ENCODE measurements around the gene IFITM2.
A peak's percentile ranks its signal among the peaks of the same experiment; 100 is the strongest.

Gene IFITM2

DNA sequence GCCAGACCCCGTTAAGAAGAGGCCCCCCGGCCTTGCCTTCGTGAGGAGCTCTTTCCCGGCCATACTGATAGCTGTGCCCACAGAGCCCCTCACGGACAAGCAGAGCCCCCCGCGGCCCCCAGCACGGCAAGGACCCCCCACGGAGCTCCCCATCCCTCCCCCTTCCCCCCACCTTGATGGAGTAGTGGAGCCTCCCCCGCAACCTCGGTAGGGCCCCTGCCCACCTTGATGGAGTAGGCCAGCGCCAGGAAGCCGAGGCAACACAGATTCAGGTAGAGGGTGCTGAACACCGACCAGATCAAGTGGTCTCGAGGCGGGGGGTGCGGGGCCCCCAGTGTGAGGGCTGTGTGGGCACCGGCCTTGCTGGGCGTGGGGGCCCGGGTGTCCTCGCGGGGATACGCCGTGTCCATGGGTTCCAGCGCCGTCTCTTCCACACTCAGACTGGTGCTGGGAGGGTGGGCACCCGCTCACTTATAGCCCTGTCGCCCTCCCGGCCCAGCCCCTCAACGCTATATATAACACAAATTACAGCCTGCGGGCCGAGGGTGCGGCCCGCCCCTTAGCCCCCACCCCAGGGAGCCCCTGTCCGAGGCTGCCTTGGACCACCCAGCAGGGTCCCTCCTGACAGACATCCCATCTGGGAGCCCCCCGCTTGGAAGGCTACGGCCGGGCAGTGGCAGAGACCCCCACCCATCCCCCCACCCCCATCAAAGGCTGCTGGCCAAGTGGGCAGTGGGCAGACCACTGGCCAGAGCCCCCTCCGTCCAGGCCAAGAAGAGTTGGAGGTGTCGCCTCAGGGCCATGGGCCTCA, 8.3 kb upstream of the IFITM2 start, which contains the start of gene IFITM5:
Gene IFITM5, minus strand, starts transcription at position 446 of the 811 bp plus-strand sequence. Its CDS starts 36 bp downstream, at position 410.
- H3K4me3 ChIP-seq (ENCODE audit: low read depth, low read length), result no peak within 1 kb of the TSS

DNA sequence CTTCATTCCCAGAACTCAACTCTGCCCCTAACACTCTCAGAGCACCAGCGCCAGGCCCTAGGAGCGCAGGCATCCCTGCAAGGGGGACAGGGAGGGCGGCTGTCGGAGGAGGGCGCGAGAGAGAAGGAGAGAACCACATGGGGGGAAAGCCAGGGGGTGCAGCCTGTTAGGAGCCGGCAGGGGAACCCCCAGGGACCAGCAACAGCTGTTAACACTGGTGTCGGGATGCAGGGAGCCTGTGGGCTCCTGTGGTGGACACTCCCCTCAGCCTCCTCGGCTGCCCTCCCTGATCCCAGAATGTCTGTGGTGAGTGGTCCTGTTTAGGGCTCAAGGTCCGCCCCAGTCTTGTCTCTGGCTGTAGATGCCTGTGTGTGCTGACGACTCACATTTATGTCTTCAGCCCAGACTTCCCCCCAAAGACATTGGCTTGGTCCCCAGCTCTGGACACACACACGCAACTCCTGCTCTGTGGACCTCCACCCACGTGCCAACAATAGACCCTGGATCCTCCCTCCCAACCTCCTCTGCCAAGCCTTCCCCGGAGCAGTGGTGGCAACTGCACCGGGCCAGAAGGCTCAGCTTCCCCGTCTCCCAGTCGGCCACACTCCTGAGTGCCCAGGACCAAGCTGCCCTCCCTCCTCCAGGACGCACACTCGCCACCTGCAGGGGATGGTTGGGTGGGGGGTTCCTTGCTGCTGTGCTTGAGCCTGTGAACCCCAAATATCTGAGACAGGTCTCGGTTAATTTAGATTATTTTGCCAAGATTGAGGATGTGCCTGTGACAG, 7.5 kb upstream of the IFITM2 start:
- DNase-seq (ENCODE audit: low read depth), result no peak
- H3K4me3 ChIP-seq (ENCODE audit: low read depth, low read length), result no peak overlapping the region
- TF ChIP-seq, protein P1, sequence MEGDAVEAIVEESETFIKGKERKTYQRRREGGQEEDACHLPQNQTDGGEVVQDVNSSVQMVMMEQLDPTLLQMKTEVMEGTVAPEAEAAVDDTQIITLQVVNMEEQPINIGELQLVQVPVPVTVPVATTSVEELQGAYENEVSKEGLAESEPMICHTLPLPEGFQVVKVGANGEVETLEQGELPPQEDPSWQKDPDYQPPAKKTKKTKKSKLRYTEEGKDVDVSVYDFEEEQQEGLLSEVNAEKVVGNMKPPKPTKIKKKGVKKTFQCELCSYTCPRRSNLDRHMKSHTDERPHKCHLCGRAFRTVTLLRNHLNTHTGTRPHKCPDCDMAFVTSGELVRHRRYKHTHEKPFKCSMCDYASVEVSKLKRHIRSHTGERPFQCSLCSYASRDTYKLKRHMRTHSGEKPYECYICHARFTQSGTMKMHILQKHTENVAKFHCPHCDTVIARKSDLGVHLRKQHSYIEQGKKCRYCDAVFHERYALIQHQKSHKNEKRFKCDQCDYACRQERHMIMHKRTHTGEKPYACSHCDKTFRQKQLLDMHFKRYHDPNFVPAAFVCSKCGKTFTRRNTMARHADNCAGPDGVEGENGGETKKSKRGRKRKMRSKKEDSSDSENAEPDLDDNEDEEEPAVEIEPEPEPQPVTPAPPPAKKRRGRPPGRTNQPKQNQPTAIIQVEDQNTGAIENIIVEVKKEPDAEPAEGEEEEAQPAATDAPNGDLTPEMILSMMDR (IDR thresholded peaks at IDR 0.05; ENCODE audit: low read depth, low read length, missing control alignments), result peak; percentile 31
- in situ Hi-C loops (cut with HindIII; ENCODE audit: low sequenced_read_pairs), result no loop called here

More for the DNA sequence above, 8.3 kb upstream of the IFITM2 start, which contains the start of gene IFITM5:
- TF ChIP-seq, protein P1 (IDR thresholded peaks at IDR 0.05; ENCODE audit: low read depth, low read length, missing control alignments), result no peak
- in situ Hi-C loops (cut with HindIII; ENCODE audit: low sequenced_read_pairs), result no loop called here
- DNase-seq (ENCODE audit: low read depth), result no peak

DNA sequence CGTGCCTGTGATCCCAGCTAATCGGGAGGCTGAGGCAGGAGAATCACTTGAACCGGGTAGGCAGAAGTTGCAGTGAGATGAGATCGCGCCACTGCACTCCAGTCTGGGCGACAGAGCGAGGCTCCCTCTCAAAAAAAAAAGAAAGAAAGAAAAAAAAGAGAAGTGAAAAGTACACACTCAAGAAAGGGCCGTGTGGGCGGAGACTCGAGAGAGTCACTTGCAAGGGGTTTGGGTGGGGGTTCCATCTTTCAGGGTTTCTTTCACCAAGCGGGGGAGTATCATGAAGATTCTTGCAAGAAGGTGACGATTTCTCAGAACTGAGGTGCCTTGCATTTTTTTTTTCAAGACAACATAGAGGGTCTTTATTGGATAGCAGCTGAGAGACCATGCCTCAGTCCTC, 4.3 kb upstream of the IFITM2 start:
- H3K4me3 ChIP-seq (ENCODE audit: low read depth, low read length), result no peak overlapping the region
- no peak for DNase-seq (ENCODE audit: low read depth)
- in situ Hi-C loops (cut with HindIII; ENCODE audit: low sequenced_read_pairs), result no loop called here
- TF ChIP-seq, protein P1 (IDR thresholded peaks at IDR 0.05; ENCODE audit: low read depth, low read length, missing control alignments), result no peak

DNA sequence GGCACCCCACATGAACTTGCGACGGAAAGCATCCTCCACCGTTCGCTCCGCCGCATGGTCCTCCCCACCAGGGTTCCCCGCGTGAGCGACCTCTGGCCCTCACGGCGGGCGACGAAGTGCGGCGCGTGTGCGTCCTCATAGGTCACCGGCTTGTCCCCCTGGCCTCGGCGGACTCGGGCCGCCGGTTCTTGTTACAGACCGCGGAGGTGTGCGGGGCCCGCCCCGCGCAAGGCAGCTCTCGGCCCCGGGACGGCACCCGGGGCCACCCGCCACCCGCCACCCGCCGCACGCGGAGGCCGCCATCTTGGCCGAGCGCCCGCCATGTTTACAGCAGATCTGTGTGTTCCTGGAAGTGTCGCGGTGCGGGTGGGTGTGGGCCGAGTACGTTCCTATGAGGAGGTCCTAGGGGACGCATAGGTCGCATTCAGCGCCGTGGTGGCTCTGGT, 3.5 kb upstream of the IFITM2 start:
- in situ Hi-C loops (cut with HindIII; ENCODE audit: low sequenced_read_pairs), result no loop called here
- DNase-seq (ENCODE audit: low read depth), result no peak
- TF ChIP-seq, protein P1 (IDR thresholded peaks at IDR 0.05; ENCODE audit: low read depth, low read length, missing control alignments), result no peak
- no peak overlapping the region for H3K4me3 ChIP-seq (ENCODE audit: low read depth, low read length)

DNA sequence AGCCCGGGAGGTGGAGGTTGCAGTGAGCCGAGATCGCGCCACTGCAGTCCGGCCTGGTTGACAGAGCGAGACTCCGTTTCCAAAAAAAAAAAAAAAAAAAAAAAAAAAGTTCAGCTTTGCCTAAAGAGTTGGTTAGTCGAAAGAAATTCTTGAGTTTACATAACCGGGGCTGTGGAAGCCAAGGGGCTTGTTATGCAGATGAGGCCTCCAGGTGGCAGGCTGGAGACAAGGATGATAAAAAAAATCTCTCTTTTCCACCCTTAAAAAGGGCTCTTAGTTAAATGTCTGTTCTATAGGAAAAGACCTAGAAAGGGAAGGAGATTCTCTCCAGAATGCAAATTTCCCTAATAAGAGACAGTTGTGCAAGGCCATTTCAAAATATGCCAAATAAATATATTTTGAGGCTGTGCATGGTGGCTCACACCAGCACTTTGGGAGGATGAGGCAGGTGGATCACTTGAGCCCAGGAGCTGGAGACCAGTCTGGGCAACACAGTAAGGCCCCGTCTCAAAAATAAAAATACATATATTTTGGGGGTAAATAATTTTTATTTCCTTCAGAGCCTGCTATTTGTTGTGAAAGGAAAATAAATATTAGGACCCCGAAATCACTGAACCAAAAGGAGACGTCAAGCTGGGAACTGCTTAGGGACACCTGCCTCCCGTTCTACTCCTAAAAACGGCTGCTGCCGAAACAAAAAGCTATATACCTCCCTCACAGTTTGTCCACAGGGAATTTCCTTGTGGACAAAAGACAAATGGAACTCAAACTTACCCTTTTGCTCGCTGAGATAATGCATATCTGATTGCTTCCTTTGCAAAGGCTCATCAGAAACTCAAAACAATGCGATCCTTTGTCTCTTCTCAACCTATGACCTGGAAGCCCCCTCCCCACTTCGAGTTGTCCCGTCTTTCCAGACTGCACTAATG, 2.4 kb upstream of the IFITM2 start:
- H3K4me3 ChIP-seq (ENCODE audit: low read depth, low read length), result no peak overlapping the region
- TF ChIP-seq, protein P1 (IDR thresholded peaks at IDR 0.05; ENCODE audit: low read depth, low read length, missing control alignments), result peak; percentile 78
- peak; percentile 76 for DNase-seq (ENCODE audit: low read depth)
- in situ Hi-C loops (cut with HindIII; ENCODE audit: low sequenced_read_pairs), result no loop called here

DNA sequence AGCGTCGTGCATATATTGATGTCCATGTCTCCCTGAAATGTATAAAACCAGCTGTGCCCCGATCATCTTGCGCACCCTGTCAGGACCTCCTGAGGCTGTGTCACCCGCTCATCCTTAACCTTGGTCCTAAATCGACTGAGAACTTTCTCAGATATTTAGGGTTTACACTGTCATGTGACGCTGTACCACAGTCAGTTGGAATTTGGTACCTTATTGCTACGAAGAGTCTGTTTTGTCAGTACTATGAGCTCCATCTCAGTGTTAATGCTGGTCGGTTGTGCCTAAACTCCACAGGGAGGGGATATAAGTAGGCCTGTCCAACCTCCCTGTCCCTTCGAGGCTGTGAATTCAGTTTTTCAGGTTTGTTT, 1.8 kb upstream of the IFITM2 start:
- in situ Hi-C loops (cut with HindIII; ENCODE audit: low sequenced_read_pairs), result no loop called here
- DNase-seq (ENCODE audit: low read depth), result no peak
- TF ChIP-seq, protein P1 (IDR thresholded peaks at IDR 0.05; ENCODE audit: low read depth, low read length, missing control alignments), result no peak
- H3K4me3 ChIP-seq (ENCODE audit: low read depth, low read length), result no peak overlapping the region
